ENCODE measurements around the gene MRPL33.

Gene MRPL33

DNA sequence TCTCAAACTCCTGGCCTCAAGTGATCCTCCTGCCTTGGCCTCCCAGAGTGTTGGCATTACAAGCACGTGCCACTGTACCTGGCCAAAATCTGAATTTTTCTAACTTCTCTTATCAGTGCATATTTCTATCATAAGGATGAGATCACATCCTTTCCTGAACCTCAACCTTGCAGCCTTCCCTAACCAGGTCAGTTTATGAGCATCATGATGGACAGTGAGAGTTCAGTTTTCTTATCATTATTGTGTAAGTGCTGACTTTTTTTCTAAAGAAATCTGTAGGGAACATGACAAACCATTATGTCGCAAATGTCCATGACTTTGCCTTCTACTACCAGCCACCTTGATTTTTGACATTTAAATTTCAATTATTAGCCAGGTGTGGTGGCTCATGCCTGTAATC is 31.5 kb downstream of the MRPL33 start:
- Histone ChIP-seq H3K4me3 (ENCODE audit: insufficient read depth in 1 of 2, low read depth in 1 of 2, low read length in 2 of 2) (no peak overlapping the region), H3K23ac (ENCODE audit: low read length in 2 of 2) (no peak overlapping the region)
- WGBS: 95% methylated on average over 2 of the region's 2 CpGs

DNA sequence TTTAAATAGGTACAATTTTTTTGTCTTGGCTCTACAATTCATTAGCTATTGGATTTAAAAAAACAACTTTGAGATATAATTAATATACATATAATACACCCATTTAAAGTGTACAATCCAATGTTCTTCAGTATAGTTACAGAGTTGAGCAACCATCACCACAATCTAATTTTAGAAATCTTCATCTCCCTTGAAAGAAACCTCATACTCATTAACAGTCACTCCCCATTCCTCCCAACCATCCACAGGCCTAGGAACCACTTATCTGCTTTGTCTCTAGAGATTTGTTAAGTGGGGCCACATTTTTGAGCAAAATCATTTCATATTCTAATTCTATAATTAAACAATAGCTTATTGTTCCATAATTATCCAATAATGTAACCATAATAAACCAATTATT is 32.6 kb downstream of the MRPL33 start:
- Histone ChIP-seq H2AK5ac (ENCODE audit: low read length, severe bottlenecking) (no peak overlapping the region), H4K91ac (ENCODE audit: low read length) (no peak overlapping the region), H3K23ac (ENCODE audit: low read length in 2 of 2) (no peak overlapping the region), H3K9ac (ENCODE audit: low read length) (no peak overlapping the region), H3K27ac (ENCODE audit: low read length, poor library complexity, severe bottlenecking) (no peak overlapping the region), H3K9me3 (ENCODE audit: control insufficient read depth, low read length) (no peaks in the 10 kb centered on the region), H2BK15ac (ENCODE audit: low read depth, poor library complexity, severe bottlenecking) (no peak overlapping the region), H2BK12ac (ENCODE audit: low read length in 2 of 2) (no peak overlapping the region), H3K4ac (ENCODE audit: low read depth in 1 of 2, low read length in 2 of 2) (no peak overlapping the region), H2BK5ac (ENCODE audit: low read depth, low read length, poor library complexity, severe bottlenecking) (no peak overlapping the region), H3K14ac (ENCODE audit: low read length in 2 of 2) (no peak overlapping the region), H2AFZ (ENCODE audit: low read depth, low read length) (no peak overlapping the region), H3K4me1 (ENCODE audit: control insufficient read depth, insufficient read depth, low read depth, low read length) (peaks cover 20% of the 10 kb centered on the region), H3K4me3 (ENCODE audit: insufficient read depth in 1 of 2, low read depth in 1 of 2, low read length in 2 of 2) (no peak overlapping the region), H3K18ac (ENCODE audit: low read depth in 1 of 2, low read length in 2 of 2) (no peak overlapping the region), H3K36me3 (ENCODE audit: control insufficient read depth in 1 of 2, insufficient read depth in 2 of 2, low read depth in 1 of 2, low read length in 2 of 2) (no peaks in the 10 kb centered on the region), H4K8ac (ENCODE audit: low read length) (no peak overlapping the region), H2BK120ac (ENCODE audit: low read depth, low read length) (no peak overlapping the region), H3K79me1 (replicated peaks; ENCODE audit: low read length, poor library complexity, severe bottlenecking) (no peaks in the 10 kb centered on the region), H3K4me2 (ENCODE audit: low read length, poor library complexity, severe bottlenecking) (no peak overlapping the region), H3K27me3 (ENCODE audit: control insufficient read depth in 1 of 2, insufficient read depth in 1 of 2, low read length in 2 of 2) (no peaks in the 10 kb centered on the region)
- DNase-seq: peak; percentile 62

More for the DNA sequence above, 31.5 kb downstream of the MRPL33 start:
- DNase-seq: no peak
- Histone ChIP-seq H3K9ac (ENCODE audit: low read length) (no peak overlapping the region), H4K8ac (ENCODE audit: low read length) (no peak overlapping the region), H2BK12ac (ENCODE audit: low read length in 2 of 2) (no peak overlapping the region), H4K91ac (ENCODE audit: low read length) (no peak overlapping the region), H3K14ac (ENCODE audit: low read length in 2 of 2) (no peak overlapping the region), H3K4me1 (ENCODE audit: control insufficient read depth, insufficient read depth, low read depth, low read length) (peaks cover 21% of the 10 kb centered on the region), H2BK120ac (ENCODE audit: low read depth, low read length) (no peak overlapping the region), H3K27me3 (ENCODE audit: control insufficient read depth in 1 of 2, insufficient read depth in 1 of 2, low read length in 2 of 2) (no peaks in the 10 kb centered on the region), H2AFZ (ENCODE audit: low read depth, low read length) (no peak overlapping the region), H3K79me1 (replicated peaks; ENCODE audit: low read length, poor library complexity, severe bottlenecking) (no peaks in the 10 kb centered on the region), H3K4ac (ENCODE audit: low read depth in 1 of 2, low read length in 2 of 2) (no peak overlapping the region), H3K27ac (ENCODE audit: low read length, poor library complexity, severe bottlenecking) (no peak overlapping the region), H3K4me2 (ENCODE audit: low read length, poor library complexity, severe bottlenecking) (no peak overlapping the region), H3K18ac (ENCODE audit: low read depth in 1 of 2, low read length in 2 of 2) (no peak overlapping the region), H2BK15ac (ENCODE audit: low read depth, poor library complexity, severe bottlenecking) (no peak overlapping the region), H2AK5ac (ENCODE audit: low read length, severe bottlenecking) (no peak overlapping the region), H3K9me3 (ENCODE audit: control insufficient read depth, low read length) (no peaks in the 10 kb centered on the region), H2BK5ac (ENCODE audit: low read depth, low read length, poor library complexity, severe bottlenecking) (no peak overlapping the region), H3K36me3 (ENCODE audit: control insufficient read depth in 1 of 2, insufficient read depth in 2 of 2, low read depth in 1 of 2, low read length in 2 of 2) (no peaks in the 10 kb centered on the region)

DNA sequence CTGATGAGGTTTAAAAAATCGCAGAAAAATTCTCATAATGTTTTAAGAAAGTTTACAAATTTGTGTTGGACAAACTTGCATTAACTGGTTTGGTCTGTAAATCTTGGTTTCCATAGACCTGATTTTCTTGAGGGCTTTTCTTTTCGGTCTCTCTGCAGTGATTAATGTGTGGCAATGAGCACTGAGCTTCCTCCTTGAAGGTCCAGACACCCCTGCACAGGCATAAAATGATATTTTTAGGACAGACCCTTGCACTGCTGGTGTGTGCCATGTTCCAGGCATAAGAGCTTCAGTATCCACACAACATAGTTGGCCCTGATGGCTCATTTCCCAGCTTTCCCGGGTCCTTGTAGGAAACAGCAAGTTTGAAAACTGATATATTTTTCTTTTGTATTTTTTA is 33.7 kb downstream of the MRPL33 start:
- H3K9me3 ChIP-seq (ENCODE audit: control insufficient read depth, low read length): no peaks in the 10 kb centered on the region
- no peaks in the 10 kb centered on the region for H3K79me1 ChIP-seq (replicated peaks; ENCODE audit: low read length, poor library complexity, severe bottlenecking)
- no peaks in the 10 kb centered on the region for H3K36me3 ChIP-seq (ENCODE audit: control insufficient read depth in 1 of 2, insufficient read depth in 2 of 2, low read depth in 1 of 2, low read length in 2 of 2)
- H4K91ac ChIP-seq (ENCODE audit: low read length): no peak overlapping the region
- H2BK5ac ChIP-seq (ENCODE audit: low read depth, low read length, poor library complexity, severe bottlenecking): no peak overlapping the region
- H3K27me3 ChIP-seq (ENCODE audit: control insufficient read depth in 1 of 2, insufficient read depth in 1 of 2, low read length in 2 of 2): no peaks in the 10 kb centered on the region
- H3K4ac ChIP-seq (ENCODE audit: low read depth in 1 of 2, low read length in 2 of 2): no peak overlapping the region
- H2AK5ac ChIP-seq (ENCODE audit: low read length, severe bottlenecking): no peak overlapping the region
- H2AFZ ChIP-seq (ENCODE audit: low read depth, low read length): no peak overlapping the region
- H3K4me1 ChIP-seq (ENCODE audit: control insufficient read depth, insufficient read depth, low read depth, low read length): peaks cover 17% of the 10 kb centered on the region
- WGBS: 86% methylated on average over 2 of the region's 3 CpGs
- H3K4me2 ChIP-seq (ENCODE audit: low read length, poor library complexity, severe bottlenecking): no peak overlapping the region
- H3K14ac ChIP-seq (ENCODE audit: low read length in 2 of 2): no peak overlapping the region
- H3K23ac ChIP-seq (ENCODE audit: low read length in 2 of 2): no peak overlapping the region
- H2BK15ac ChIP-seq (ENCODE audit: low read depth, poor library complexity, severe bottlenecking): no peak overlapping the region
- no peak overlapping the region for H3K18ac ChIP-seq (ENCODE audit: low read depth in 1 of 2, low read length in 2 of 2)
- H4K8ac ChIP-seq (ENCODE audit: low read length): no peak overlapping the region
- H2BK12ac ChIP-seq (ENCODE audit: low read length in 2 of 2): no peak overlapping the region
- H2BK120ac ChIP-seq (ENCODE audit: low read depth, low read length): no peak overlapping the region
- no peak for DNase-seq
- no peak overlapping the region for H3K9ac ChIP-seq (ENCODE audit: low read length)
- H3K4me3 ChIP-seq (ENCODE audit: insufficient read depth in 1 of 2, low read depth in 1 of 2, low read length in 2 of 2): no peak overlapping the region
- H3K27ac ChIP-seq (ENCODE audit: low read length, poor library complexity, severe bottlenecking): no peak overlapping the region

DNA sequence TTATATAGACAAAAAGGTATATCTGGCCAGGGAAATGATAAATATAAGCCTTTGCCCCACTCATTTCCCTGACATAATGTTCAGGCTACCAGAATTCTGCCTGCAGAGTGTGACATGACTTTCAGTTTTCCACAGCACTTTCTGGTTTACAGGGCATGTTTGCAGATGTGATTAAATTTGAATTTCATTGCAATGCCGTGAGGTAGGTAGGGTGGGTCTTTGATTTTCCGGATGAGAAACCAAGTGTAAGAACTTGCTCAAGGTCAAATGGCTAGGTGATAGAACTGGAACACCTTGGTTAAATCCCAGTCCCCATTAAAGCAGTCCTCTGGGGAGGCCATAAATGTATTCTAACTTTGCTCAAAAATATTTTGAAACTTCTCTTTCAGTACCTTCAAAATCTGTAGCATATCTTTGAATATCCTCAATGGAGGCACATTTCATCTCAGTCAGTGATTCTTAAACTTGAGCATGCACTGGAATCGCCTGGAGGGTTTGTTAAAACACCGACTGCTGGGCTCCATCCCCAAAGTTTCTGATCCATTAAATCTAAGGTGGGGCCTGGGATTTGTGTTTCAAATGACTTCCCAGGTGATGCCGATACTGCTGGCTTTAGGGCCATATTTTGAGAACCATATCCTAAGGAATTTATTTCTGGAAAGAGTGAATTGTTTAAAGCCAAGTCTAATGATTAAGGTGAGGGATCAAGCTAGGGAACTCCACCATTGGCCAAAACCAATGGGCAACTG is 35.0 kb downstream of the MRPL33 start:
- Histone ChIP-seq H2AFZ (ENCODE audit: low read depth, low read length) (no peak overlapping the region), H2BK12ac (ENCODE audit: low read length in 2 of 2) (no peak overlapping the region), H3K27me3 (ENCODE audit: control insufficient read depth in 1 of 2, insufficient read depth in 1 of 2, low read length in 2 of 2) (no peaks in the 10 kb centered on the region), H3K79me1 (replicated peaks; ENCODE audit: low read length, poor library complexity, severe bottlenecking) (no peaks in the 10 kb centered on the region), H3K36me3 (ENCODE audit: control insufficient read depth in 1 of 2, insufficient read depth in 2 of 2, low read depth in 1 of 2, low read length in 2 of 2) (no peaks in the 10 kb centered on the region), H3K4me3 (ENCODE audit: insufficient read depth in 1 of 2, low read depth in 1 of 2, low read length in 2 of 2) (no peak overlapping the region), H2AK5ac (ENCODE audit: low read length, severe bottlenecking) (peak overlapping the region; percentile 16), H3K4ac (ENCODE audit: low read depth in 1 of 2, low read length in 2 of 2) (no peak overlapping the region), H4K91ac (ENCODE audit: low read length) (no peak overlapping the region), H3K14ac (ENCODE audit: low read length in 2 of 2) (no peak overlapping the region), H3K9me3 (ENCODE audit: control insufficient read depth, low read length) (no peaks in the 10 kb centered on the region), H3K4me1 (ENCODE audit: control insufficient read depth, insufficient read depth, low read depth, low read length) (peaks cover 10% of the 10 kb centered on the region), H4K8ac (ENCODE audit: low read length) (no peak overlapping the region), H3K18ac (ENCODE audit: low read depth in 1 of 2, low read length in 2 of 2) (no peak overlapping the region), H3K23ac (ENCODE audit: low read length in 2 of 2) (no peak overlapping the region), H2BK15ac (ENCODE audit: low read depth, poor library complexity, severe bottlenecking) (no peak overlapping the region), H2BK5ac (ENCODE audit: low read depth, low read length, poor library complexity, severe bottlenecking) (no peak overlapping the region), H3K9ac (ENCODE audit: low read length) (no peak overlapping the region), H2BK120ac (ENCODE audit: low read depth, low read length) (no peak overlapping the region), H3K27ac (ENCODE audit: low read length, poor library complexity, severe bottlenecking) (no peak overlapping the region), H3K4me2 (ENCODE audit: low read length, poor library complexity, severe bottlenecking) (no peak overlapping the region)
- WGBS: 94% methylated on average over 5 of the region's 5 CpGs
- DNase-seq: no peak
